ENCODE results near the gene CSF2RB. TPM values are rescaled to one million over a fixed set of nuclear protein-coding genes. Genes with fewer than 3 reads are reported as not detected.

Gene CSF2RB
- total RNA-seq, 1 experiment from 2014 or later = not detected

- no peak overlapping the region for H3K4me3 ChIP-seq (ENCODE audit: insufficient read depth, low read depth, low read length)
- DNase-seq = peak; percentile 36
- H3K36me3 ChIP-seq (replicated peaks; ENCODE audit: control insufficient read depth, insufficient read depth, low read length) = no peaks in the 10 kb centered on the region
- H3K27me3 ChIP-seq (ENCODE audit: control insufficient read depth, insufficient read depth, low read length) = no peaks in the 10 kb centered on the region
Observed at GRCh38 chr22:36933629-36934417, 20.4 kb downstream of the CSF2RB start.

- Histone ChIP-seq H3K27me3 (ENCODE audit: control insufficient read depth, insufficient read depth, low read length) (no peaks in the 10 kb centered on the region), H3K4me3 (ENCODE audit: insufficient read depth, low read depth, low read length) (no peak overlapping the region)
- DNase-seq = peak; percentile 31
Observed at GRCh38 chr22:36934418-36935312, 21.2 kb downstream of the CSF2RB start.

GRCh38 chr22:36935313-36935610 lies 21.8 kb downstream of the CSF2RB start:
- Histone ChIP-seq H3K4me3 (ENCODE audit: insufficient read depth, low read depth, low read length) (no peak overlapping the region), H3K36me3 (replicated peaks; ENCODE audit: control insufficient read depth, insufficient read depth, low read length) (no peaks in the 10 kb centered on the region), H3K27me3 (ENCODE audit: control insufficient read depth, insufficient read depth, low read length) (no peaks in the 10 kb centered on the region)
- no peak for DNase-seq

More at GRCh38 chr22:36934418-36935312, 21.2 kb downstream of the CSF2RB start:
- H3K36me3 ChIP-seq (replicated peaks; ENCODE audit: control insufficient read depth, insufficient read depth, low read length) = no peaks in the 10 kb centered on the region

- H3K4me3 ChIP-seq (ENCODE audit: insufficient read depth, low read depth, low read length) = no peak overlapping the region
- no peaks in the 10 kb centered on the region for H3K27me3 ChIP-seq (ENCODE audit: control insufficient read depth, insufficient read depth, low read length)
- peak; percentile 26 for DNase-seq
- H3K36me3 ChIP-seq (replicated peaks; ENCODE audit: control insufficient read depth, insufficient read depth, low read length) = no peaks in the 10 kb centered on the region
Observed at GRCh38 chr22:36935694-36936093, 22.3 kb downstream of the CSF2RB start.

GRCh38 chr22:36936362-36937116 lies 23.1 kb downstream of the CSF2RB start:
- Histone ChIP-seq H3K27me3 (ENCODE audit: control insufficient read depth, insufficient read depth, low read length) (no peaks in the 10 kb centered on the region), H3K4me3 (ENCODE audit: insufficient read depth, low read depth, low read length) (no peak overlapping the region)
- no peak for DNase-seq

GRCh38 chr22:36937319-36938027 lies 24.0 kb downstream of the CSF2RB start:
- Histone ChIP-seq H3K27me3 (ENCODE audit: control insufficient read depth, insufficient read depth, low read length) (no peaks in the 10 kb centered on the region), H3K36me3 (replicated peaks; ENCODE audit: control insufficient read depth, insufficient read depth, low read length) (no peaks in the 10 kb centered on the region), H3K4me3 (ENCODE audit: insufficient read depth, low read depth, low read length) (no peak overlapping the region)
- peak; percentile 34 for DNase-seq

More at GRCh38 chr22:36936362-36937116, 23.1 kb downstream of the CSF2RB start:
- H3K36me3 ChIP-seq (replicated peaks; ENCODE audit: control insufficient read depth, insufficient read depth, low read length) = no peaks in the 10 kb centered on the region

GRCh38 chr22:36938028-36938425 lies 24.6 kb downstream of the CSF2RB start:
- H3K27me3 ChIP-seq (ENCODE audit: control insufficient read depth, insufficient read depth, low read length) = no peaks in the 10 kb centered on the region
- no peak overlapping the region for H3K4me3 ChIP-seq (ENCODE audit: insufficient read depth, low read depth, low read length)
- DNase-seq = peak; percentile 28
- H3K36me3 ChIP-seq (replicated peaks; ENCODE audit: control insufficient read depth, insufficient read depth, low read length) = no peaks in the 10 kb centered on the region

- Histone ChIP-seq H3K27me3 (ENCODE audit: control insufficient read depth, insufficient read depth, low read length) (no peaks in the 10 kb centered on the region), H3K36me3 (replicated peaks; ENCODE audit: control insufficient read depth, insufficient read depth, low read length) (no peaks in the 10 kb centered on the region), H3K4me3 (ENCODE audit: insufficient read depth, low read depth, low read length) (no peak overlapping the region)
- DNase-seq = no peak
Observed at GRCh38 chr22:36938886-36939285, 25.5 kb downstream of the CSF2RB start.

GRCh38 chr22:36940676-36941075 lies 27.2 kb downstream of the CSF2RB start:
- Histone ChIP-seq H3K4me3 (ENCODE audit: insufficient read depth, low read depth, low read length) (no peak overlapping the region), H3K36me3 (replicated peaks; ENCODE audit: control insufficient read depth, insufficient read depth, low read length) (no peaks in the 10 kb centered on the region), H3K27me3 (ENCODE audit: control insufficient read depth, insufficient read depth, low read length) (no peaks in the 10 kb centered on the region)
- DNase-seq = peak; percentile 30

GRCh38 chr22:36942556-36942955 lies 29.1 kb downstream of the CSF2RB start:
- no peak overlapping the region for H3K4me3 ChIP-seq (ENCODE audit: insufficient read depth, low read depth, low read length)
- H3K36me3 ChIP-seq (replicated peaks; ENCODE audit: control insufficient read depth, insufficient read depth, low read length) = no peaks in the 10 kb centered on the region
- no peaks in the 10 kb centered on the region for H3K27me3 ChIP-seq (ENCODE audit: control insufficient read depth, insufficient read depth, low read length)
- DNase-seq = no peak

- Histone ChIP-seq H3K27me3 (ENCODE audit: control insufficient read depth, insufficient read depth, low read length) (no peaks in the 10 kb centered on the region; the same call in 1 of the 2 replicates), H3K36me3 (replicated peaks; ENCODE audit: control insufficient read depth, insufficient read depth, low read length) (no peaks in the 10 kb centered on the region), H3K4me3 (ENCODE audit: insufficient read depth, low read depth, low read length) (no peak overlapping the region)
- DNase-seq = no peak
Observed at GRCh38 chr22:36946421-36947158, 33.2 kb downstream of the CSF2RB start.

GRCh38 chr22:36948273-36949225 lies 35.1 kb downstream of the CSF2RB start:
- Histone ChIP-seq H3K4me3 (ENCODE audit: insufficient read depth, low read depth, low read length) (no peak overlapping the region), H3K27me3 (ENCODE audit: control insufficient read depth, insufficient read depth, low read length) (no peaks in the 10 kb centered on the region; the same call in 1 of the 2 replicates), H3K36me3 (replicated peaks; ENCODE audit: control insufficient read depth, insufficient read depth, low read length) (no peaks in the 10 kb centered on the region)
- DNase-seq = no peak
